Tibial nerve (tissue), 3 donors: ENCODE results near the gene MYH14.

Experiments used
- POLR2A ChIP-seq, 2 donors: fragments of 450-650 bp; IDR thresholded peaks; one replicate each; pipeline ENCODE4 v1.6.1; 2017; ENCODE audit warnings: antibody characterized with exemption in 2 of 2, mild to moderate bottlenecking in 2 of 2, moderate library complexity in 2 of 2
- TF ChIP-seq, protein P1 (sequence below), 5 experiments: fragments of 200-600 bp in 3 of 5; fragments of 450-650 bp in 2 of 5; sonication (generic) in 3 of 5; IDR thresholded peaks; one replicate each; pipeline ENCODE4 v1.5.1; 2016 to 2019; ENCODE audit warnings: antibody characterized with exemption in 5 of 5, mild to moderate bottlenecking in 3 of 5, moderate library complexity in 2 of 5

DNA sequence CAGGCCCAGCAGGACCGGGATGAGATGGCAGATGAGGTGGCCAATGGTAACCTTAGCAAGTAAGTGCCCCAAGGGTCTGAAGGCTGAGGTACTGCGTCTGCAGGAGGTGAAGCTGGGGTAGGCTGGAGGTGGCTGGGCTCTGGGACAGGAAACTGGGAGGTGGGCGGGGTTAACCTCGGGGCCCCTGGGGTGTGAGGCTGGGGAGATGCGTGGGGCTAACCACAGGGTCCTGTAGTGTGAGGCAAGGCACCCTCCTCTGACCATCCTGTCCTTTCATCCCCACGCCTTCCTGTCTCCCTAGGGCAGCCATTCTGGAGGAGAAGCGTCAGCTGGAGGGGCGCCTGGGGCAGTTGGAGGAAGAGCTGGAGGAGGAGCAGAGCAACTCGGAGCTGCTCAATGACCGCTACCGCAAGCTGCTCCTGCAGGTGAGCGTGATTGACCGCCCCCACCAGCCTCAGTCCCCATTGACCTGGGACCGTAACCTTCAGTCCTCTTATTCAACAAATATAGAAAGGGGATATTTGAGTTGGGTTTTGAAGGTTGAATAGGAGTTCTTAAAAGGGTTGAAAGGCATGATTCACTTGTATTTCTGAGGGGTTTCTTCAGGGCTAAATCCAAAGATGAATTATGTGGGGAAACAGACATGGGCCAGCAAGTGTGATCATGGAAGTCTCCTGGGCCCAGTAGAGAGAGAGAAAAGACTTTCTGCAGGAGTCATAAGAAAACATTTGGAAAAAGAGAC lies 90.0 kb downstream of the MYH14 start:
- TF ChIP-seq, protein P1, sequence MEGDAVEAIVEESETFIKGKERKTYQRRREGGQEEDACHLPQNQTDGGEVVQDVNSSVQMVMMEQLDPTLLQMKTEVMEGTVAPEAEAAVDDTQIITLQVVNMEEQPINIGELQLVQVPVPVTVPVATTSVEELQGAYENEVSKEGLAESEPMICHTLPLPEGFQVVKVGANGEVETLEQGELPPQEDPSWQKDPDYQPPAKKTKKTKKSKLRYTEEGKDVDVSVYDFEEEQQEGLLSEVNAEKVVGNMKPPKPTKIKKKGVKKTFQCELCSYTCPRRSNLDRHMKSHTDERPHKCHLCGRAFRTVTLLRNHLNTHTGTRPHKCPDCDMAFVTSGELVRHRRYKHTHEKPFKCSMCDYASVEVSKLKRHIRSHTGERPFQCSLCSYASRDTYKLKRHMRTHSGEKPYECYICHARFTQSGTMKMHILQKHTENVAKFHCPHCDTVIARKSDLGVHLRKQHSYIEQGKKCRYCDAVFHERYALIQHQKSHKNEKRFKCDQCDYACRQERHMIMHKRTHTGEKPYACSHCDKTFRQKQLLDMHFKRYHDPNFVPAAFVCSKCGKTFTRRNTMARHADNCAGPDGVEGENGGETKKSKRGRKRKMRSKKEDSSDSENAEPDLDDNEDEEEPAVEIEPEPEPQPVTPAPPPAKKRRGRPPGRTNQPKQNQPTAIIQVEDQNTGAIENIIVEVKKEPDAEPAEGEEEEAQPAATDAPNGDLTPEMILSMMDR (IDR thresholded peaks at IDR 0.05) = no peak
- TF ChIP-seq POLR2A (IDR thresholded peaks at IDR 0.05) = no peak
